Measurements from ENCODE around the gene TUBB4B. TPM values are rescaled to one million over a fixed set of nuclear protein-coding genes. Genes with fewer than 3 reads are reported as not detected.

Gene TUBB4B
- total and polyA plus RNA-seq, 2 experiments from 2014 or later, result 334 to 389 TPM

DNA sequence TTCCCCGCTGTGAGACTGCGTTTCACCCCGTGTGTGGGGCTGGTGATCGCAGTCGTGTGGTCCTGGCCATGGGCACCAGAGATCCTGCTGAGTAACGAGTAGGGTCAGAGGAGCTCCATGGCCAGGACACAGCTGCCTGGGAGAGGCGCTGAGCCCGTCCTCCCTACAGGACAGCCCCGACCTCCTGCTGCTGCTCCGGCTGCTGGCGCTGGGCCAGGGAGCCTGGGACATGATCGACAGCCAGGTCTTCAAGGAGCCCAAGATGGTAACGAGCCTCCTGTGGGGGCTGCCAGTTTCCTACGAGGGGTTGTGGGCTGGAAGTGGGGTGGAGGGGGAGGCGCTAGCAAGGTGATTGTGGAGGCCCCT, 25.1 kb downstream of the TUBB4B start:
- no peak overlapping the region for H3K4me3 ChIP-seq
- DNase-seq (ENCODE audit: low spot score) (no peak), ATAC-seq (no peak)
- no peak overlapping the region for H3K27ac Mint-ChIP-seq
- H3K9me3 Mint-ChIP-seq, result no peaks in the 10 kb centered on the region; the same call in 2 of the 3 replicates
- H4K20me1 ChIP-seq (replicated peaks; ENCODE audit: insufficient read depth), result 0 out of 2 replicates have a peak, but pooled peaks cover 9% of the 10 kb centered on the region
- TF ChIP-seq POLR2AphosphoS5 (IDR thresholded peaks at IDR 0.05; ENCODE audit: low read depth) (no peak), JUNB (IDR thresholded peaks at IDR 0.05; ENCODE audit: unreplicated experiment) (no peak), ZNF331 (CRISPR knock-in tag; IDR thresholded peaks at IDR 0.05; ENCODE audit: low read depth) (no peak), NANOG (IDR thresholded peaks at IDR 0.05; ENCODE audit: borderline replicate concordance) (no peak), STAT1 (IDR thresholded peaks at IDR 0.05; ENCODE audit: unreplicated experiment) (no peak), EZH2 (IDR thresholded peaks at IDR 0.05; ENCODE audit: low read depth, unreplicated experiment) (no peak), CREB1 (CRISPR knock-in tag; IDR thresholded peaks at IDR 0.05; ENCODE audit: low read depth) (no peak), ZNF114 (CRISPR knock-in tag; IDR thresholded peaks at IDR 0.05) (no peak), EZH2phosphoT487 (IDR thresholded peaks at IDR 0.05; ENCODE audit: unreplicated experiment) (no peak)
- TF ChIP-seq, protein P1, sequence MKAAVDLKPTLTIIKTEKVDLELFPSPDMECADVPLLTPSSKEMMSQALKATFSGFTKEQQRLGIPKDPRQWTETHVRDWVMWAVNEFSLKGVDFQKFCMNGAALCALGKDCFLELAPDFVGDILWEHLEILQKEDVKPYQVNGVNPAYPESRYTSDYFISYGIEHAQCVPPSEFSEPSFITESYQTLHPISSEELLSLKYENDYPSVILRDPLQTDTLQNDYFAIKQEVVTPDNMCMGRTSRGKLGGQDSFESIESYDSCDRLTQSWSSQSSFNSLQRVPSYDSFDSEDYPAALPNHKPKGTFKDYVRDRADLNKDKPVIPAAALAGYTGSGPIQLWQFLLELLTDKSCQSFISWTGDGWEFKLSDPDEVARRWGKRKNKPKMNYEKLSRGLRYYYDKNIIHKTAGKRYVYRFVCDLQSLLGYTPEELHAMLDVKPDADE (IDR thresholded peaks at IDR 0.05), result no peak
- TF ChIP-seq, protein P2, sequence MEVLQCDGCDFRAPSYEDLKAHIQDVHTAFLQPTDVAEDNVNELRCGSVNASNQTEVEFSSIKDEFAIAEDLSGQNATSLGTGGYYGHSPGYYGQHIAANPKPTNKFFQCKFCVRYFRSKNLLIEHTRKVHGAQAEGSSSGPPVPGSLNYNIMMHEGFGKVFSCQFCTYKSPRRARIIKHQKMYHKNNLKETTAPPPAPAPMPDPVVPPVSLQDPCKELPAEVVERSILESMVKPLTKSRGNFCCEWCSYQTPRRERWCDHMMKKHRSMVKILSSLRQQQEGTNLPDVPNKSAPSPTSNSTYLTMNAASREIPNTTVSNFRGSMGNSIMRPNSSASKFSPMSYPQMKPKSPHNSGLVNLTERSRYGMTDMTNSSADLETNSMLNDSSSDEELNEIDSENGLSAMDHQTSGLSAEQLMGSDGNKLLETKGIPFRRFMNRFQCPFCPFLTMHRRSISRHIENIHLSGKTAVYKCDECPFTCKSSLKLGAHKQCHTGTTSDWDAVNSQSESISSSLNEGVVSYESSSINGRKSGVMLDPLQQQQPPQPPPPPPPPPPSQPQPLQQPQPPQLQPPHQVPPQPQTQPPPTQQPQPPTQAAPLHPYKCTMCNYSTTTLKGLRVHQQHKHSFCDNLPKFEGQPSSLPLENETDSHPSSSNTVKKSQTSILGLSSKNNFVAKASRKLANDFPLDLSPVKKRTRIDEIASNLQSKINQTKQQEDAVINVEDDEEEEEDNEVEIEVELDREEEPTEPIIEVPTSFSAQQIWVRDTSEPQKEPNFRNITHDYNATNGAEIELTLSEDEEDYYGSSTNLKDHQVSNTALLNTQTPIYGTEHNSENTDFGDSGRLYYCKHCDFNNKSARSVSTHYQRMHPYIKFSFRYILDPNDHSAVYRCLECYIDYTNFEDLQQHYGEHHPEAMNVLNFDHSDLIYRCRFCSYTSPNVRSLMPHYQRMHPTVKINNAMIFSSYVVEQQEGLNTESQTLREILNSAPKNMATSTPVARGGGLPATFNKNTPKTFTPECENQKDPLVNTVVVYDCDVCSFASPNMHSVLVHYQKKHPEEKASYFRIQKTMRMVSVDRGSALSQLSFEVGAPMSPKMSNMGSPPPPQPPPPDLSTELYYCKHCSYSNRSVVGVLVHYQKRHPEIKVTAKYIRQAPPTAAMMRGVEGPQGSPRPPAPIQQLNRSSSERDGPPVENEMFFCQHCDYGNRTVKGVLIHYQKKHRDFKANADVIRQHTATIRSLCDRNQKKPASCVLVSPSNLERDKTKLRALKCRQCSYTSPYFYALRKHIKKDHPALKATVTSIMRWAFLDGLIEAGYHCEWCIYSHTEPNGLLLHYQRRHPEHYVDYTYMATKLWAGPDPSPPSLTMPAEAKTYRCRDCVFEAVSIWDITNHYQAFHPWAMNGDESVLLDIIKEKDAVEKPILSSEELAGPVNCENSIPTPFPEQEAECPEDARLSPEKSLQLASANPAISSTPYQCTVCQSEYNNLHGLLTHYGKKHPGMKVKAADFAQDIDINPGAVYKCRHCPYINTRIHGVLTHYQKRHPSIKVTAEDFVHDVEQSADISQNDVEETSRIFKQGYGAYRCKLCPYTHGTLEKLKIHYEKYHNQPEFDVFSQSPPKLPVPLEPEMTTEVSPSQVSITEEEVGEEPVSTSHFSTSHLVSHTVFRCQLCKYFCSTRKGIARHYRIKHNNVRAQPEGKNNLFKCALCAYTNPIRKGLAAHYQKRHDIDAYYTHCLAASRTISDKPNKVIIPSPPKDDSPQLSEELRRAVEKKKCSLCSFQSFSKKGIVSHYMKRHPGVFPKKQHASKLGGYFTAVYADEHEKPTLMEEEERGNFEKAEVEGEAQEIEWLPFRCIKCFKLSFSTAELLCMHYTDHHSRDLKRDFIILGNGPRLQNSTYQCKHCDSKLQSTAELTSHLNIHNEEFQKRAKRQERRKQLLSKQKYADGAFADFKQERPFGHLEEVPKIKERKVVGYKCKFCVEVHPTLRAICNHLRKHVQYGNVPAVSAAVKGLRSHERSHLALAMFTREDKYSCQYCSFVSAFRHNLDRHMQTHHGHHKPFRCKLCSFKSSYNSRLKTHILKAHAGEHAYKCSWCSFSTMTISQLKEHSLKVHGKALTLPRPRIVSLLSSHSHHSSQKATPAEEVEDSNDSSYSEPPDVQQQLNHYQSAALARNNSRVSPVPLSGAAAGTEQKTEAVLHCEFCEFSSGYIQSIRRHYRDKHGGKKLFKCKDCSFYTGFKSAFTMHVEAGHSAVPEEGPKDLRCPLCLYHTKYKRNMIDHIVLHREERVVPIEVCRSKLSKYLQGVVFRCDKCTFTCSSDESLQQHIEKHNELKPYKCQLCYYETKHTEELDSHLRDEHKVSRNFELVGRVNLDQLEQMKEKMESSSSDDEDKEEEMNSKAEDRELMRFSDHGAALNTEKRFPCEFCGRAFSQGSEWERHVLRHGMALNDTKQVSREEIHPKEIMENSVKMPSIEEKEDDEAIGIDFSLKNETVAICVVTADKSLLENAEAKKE (CRISPR knock-in tag; IDR thresholded peaks at IDR 0.05), result no peak
- TF ChIP-seq, protein P3, sequence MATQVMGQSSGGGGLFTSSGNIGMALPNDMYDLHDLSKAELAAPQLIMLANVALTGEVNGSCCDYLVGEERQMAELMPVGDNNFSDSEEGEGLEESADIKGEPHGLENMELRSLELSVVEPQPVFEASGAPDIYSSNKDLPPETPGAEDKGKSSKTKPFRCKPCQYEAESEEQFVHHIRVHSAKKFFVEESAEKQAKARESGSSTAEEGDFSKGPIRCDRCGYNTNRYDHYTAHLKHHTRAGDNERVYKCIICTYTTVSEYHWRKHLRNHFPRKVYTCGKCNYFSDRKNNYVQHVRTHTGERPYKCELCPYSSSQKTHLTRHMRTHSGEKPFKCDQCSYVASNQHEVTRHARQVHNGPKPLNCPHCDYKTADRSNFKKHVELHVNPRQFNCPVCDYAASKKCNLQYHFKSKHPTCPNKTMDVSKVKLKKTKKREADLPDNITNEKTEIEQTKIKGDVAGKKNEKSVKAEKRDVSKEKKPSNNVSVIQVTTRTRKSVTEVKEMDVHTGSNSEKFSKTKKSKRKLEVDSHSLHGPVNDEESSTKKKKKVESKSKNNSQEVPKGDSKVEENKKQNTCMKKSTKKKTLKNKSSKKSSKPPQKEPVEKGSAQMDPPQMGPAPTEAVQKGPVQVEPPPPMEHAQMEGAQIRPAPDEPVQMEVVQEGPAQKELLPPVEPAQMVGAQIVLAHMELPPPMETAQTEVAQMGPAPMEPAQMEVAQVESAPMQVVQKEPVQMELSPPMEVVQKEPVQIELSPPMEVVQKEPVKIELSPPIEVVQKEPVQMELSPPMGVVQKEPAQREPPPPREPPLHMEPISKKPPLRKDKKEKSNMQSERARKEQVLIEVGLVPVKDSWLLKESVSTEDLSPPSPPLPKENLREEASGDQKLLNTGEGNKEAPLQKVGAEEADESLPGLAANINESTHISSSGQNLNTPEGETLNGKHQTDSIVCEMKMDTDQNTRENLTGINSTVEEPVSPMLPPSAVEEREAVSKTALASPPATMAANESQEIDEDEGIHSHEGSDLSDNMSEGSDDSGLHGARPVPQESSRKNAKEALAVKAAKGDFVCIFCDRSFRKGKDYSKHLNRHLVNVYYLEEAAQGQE (IDR thresholded peaks at IDR 0.05; ENCODE audit: unreplicated experiment), result no peak
- TF ChIP-seq, protein P4, sequence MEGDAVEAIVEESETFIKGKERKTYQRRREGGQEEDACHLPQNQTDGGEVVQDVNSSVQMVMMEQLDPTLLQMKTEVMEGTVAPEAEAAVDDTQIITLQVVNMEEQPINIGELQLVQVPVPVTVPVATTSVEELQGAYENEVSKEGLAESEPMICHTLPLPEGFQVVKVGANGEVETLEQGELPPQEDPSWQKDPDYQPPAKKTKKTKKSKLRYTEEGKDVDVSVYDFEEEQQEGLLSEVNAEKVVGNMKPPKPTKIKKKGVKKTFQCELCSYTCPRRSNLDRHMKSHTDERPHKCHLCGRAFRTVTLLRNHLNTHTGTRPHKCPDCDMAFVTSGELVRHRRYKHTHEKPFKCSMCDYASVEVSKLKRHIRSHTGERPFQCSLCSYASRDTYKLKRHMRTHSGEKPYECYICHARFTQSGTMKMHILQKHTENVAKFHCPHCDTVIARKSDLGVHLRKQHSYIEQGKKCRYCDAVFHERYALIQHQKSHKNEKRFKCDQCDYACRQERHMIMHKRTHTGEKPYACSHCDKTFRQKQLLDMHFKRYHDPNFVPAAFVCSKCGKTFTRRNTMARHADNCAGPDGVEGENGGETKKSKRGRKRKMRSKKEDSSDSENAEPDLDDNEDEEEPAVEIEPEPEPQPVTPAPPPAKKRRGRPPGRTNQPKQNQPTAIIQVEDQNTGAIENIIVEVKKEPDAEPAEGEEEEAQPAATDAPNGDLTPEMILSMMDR (conservative IDR thresholded peaks at IDR 0.05; ENCODE audit: low read depth in 2 of 2), result no peak
- H3K27ac ChIP-seq (ENCODE audit: low read depth), result no peak overlapping the region
- no peak overlapping the region for H2AFZ ChIP-seq
- H3F3A ChIP-seq (replicated peaks; ENCODE audit: low read depth), result 0 out of 2 replicates have a peak, but pooled peaks cover 4% of the 10 kb centered on the region
- peaks cover 10% of the 10 kb centered on the region; the same call in 1 of the 2 replicates for H3K36me3 ChIP-seq (ENCODE audit: insufficient read depth)
- H3K79me2 ChIP-seq (replicated peaks; ENCODE audit: insufficient read depth), result no peaks in the 10 kb centered on the region
- no peaks in the 10 kb centered on the region for H3K4me1 ChIP-seq (ENCODE audit: insufficient read depth)
- H3K9me2 ChIP-seq (ENCODE audit: insufficient read depth), result no peaks in the 10 kb centered on the region
- H3K27me3 ChIP-seq (ENCODE audit: insufficient read depth), result no peaks in the 10 kb centered on the region
- H3K27me3 Mint-ChIP-seq (ENCODE audit: insufficient read depth, low read depth, poor library complexity), result peaks cover 18% of the 10 kb centered on the region
- no peak overlapping the region for H3K4me2 ChIP-seq
- peaks cover 37% of the 10 kb centered on the region for H3K36me3 Mint-ChIP-seq (ENCODE audit: low read depth)
- H3K4me1 Mint-ChIP-seq, result peaks cover 4% of the 10 kb centered on the region; the same call in 2 of the 3 replicates
- H3K4me3 Mint-ChIP-seq, result no peak overlapping the region

Data from GM23338 (cell line).